Ishikawa (cell line): ENCODE measurements around the gene COL15A1.
A peak's percentile ranks its signal among the peaks of the same experiment; 100 is the strongest.

Experiments
- CEBPB ChIP-seq: IDR thresholded peaks from 2 replicates; pipeline ENCODE4 v1.6.1; 2012
- CREB1 ChIP-seq: IDR thresholded peaks from 2 replicates; pipeline ENCODE4 v1.6.1; 2012; ENCODE audit warnings: low read depth
- EGR1 ChIP-seq: IDR thresholded peaks from 2 replicates; pipeline ENCODE4 v1.6.1; 2012
- EP300 ChIP-seq: IDR thresholded peaks from 2 replicates; pipeline ENCODE4 v1.6.1; 2012; ENCODE audit warnings: borderline replicate concordance
- FOXM1 ChIP-seq: IDR thresholded peaks from 2 replicates; pipeline ENCODE4 v1.6.1; 2012; ENCODE audit warnings: low read depth, borderline replicate concordance
- NFIC ChIP-seq: IDR thresholded peaks from 2 replicates; pipeline ENCODE4 v1.6.1; 2012
- RAD21 ChIP-seq: IDR thresholded peaks from 2 replicates; pipeline ENCODE4 v1.6.1; 2012; ENCODE audit warnings: low read depth
- TAF1 ChIP-seq: IDR thresholded peaks from 2 replicates; pipeline ENCODE4 v1.6.1; 2012; ENCODE audit warnings: low read depth, mild to moderate bottlenecking
- TCF12 ChIP-seq: IDR thresholded peaks from 2 replicates; pipeline ENCODE4 v1.6.1; 2012; ENCODE audit warnings: low read depth
- TEAD4 ChIP-seq: IDR thresholded peaks from 2 replicates; pipeline ENCODE4 v1.6.1; 2012
- YY1 ChIP-seq: IDR thresholded peaks from 2 replicates; pipeline ENCODE4 v1.6.1; 2012; ENCODE audit warnings: low read depth
- ZBTB7A ChIP-seq: IDR thresholded peaks from 2 replicates; pipeline ENCODE4 v1.6.1; 2012; ENCODE audit warnings: low read depth
- TF ChIP-seq, protein P1 (sequence below): IDR thresholded peaks from 2 replicates; pipeline ENCODE4 v1.6.1; 2012
- TF ChIP-seq, protein P2 (sequence below): IDR thresholded peaks from 2 replicates; pipeline ENCODE4 v1.6.1; 2012
- TF ChIP-seq, protein P3 (sequence below): IDR thresholded peaks from 2 replicates; pipeline ENCODE4 v1.6.1; 2012; ENCODE audit warnings: low read depth, mild to moderate bottlenecking

Gene COL15A1

DNA sequence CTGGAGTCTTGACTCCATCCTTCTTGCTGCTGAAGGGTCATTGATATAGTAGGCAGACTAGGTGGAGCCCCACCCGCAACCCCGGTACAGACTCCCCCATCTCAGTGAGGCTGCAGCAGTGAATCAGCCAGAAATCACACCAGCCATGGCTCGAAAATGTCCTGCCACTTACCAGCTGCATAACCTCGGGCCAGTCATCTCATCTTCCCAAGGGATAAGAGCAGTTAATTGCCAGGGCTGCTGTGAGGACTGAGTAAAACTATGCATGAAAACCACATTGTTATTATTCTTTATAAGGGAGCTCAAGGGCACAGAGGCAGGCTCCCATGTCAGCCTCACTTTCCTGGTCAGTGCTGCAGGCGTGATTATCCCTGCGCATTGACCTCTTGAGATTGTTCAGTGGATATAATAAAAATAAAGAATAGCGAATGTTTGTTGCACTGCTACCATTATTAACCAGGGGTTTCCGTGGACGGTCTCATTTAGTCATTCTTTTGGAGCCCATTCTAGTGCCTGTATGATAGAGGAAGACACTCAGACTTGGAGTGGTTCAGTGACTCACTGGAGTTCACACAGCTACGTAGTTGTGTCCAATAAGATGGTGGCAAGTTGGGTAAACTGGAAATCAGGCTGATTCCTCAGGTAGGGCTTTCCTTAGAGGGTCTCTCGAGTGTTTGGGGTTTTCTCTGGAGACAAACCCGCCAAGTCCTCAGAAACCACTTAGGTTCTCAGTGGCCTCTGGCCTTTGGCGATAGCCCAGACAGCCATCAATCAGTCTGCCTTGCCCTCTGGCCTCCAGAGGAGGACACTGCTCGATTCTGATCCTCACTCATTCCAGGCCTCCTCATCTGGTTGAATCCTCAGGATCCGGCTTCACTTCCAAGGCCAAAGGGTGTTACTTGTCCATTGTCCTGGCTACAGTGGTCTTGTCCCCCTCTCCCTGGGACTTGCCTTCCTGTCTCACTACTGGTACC is 39.9 kb downstream of the COL15A1 start:
- TF ChIP-seq ZBTB7A = no peak
- no peak for TF ChIP-seq EP300
- no peak for TF ChIP-seq TAF1
- TF ChIP-seq, protein P1, sequence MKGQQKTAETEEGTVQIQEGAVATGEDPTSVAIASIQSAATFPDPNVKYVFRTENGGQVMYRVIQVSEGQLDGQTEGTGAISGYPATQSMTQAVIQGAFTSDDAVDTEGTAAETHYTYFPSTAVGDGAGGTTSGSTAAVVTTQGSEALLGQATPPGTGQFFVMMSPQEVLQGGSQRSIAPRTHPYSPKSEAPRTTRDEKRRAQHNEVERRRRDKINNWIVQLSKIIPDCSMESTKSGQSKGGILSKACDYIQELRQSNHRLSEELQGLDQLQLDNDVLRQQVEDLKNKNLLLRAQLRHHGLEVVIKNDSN = no peak
- TF ChIP-seq TEAD4 = no peak
- no peak for TF ChIP-seq NFIC
- TF ChIP-seq RAD21 = no peak
- no peak for TF ChIP-seq FOXM1
- no peak for TF ChIP-seq CEBPB
- no peak for TF ChIP-seq EGR1
- TF ChIP-seq CREB1 = no peak
- TF ChIP-seq TCF12 = no peak
- TF ChIP-seq, protein P2, sequence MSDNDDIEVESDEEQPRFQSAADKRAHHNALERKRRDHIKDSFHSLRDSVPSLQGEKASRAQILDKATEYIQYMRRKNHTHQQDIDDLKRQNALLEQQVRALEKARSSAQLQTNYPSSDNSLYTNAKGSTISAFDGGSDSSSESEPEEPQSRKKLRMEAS = no peak
- TF ChIP-seq, protein P3, sequence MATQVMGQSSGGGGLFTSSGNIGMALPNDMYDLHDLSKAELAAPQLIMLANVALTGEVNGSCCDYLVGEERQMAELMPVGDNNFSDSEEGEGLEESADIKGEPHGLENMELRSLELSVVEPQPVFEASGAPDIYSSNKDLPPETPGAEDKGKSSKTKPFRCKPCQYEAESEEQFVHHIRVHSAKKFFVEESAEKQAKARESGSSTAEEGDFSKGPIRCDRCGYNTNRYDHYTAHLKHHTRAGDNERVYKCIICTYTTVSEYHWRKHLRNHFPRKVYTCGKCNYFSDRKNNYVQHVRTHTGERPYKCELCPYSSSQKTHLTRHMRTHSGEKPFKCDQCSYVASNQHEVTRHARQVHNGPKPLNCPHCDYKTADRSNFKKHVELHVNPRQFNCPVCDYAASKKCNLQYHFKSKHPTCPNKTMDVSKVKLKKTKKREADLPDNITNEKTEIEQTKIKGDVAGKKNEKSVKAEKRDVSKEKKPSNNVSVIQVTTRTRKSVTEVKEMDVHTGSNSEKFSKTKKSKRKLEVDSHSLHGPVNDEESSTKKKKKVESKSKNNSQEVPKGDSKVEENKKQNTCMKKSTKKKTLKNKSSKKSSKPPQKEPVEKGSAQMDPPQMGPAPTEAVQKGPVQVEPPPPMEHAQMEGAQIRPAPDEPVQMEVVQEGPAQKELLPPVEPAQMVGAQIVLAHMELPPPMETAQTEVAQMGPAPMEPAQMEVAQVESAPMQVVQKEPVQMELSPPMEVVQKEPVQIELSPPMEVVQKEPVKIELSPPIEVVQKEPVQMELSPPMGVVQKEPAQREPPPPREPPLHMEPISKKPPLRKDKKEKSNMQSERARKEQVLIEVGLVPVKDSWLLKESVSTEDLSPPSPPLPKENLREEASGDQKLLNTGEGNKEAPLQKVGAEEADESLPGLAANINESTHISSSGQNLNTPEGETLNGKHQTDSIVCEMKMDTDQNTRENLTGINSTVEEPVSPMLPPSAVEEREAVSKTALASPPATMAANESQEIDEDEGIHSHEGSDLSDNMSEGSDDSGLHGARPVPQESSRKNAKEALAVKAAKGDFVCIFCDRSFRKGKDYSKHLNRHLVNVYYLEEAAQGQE = no peak
- no peak for TF ChIP-seq YY1

DNA sequence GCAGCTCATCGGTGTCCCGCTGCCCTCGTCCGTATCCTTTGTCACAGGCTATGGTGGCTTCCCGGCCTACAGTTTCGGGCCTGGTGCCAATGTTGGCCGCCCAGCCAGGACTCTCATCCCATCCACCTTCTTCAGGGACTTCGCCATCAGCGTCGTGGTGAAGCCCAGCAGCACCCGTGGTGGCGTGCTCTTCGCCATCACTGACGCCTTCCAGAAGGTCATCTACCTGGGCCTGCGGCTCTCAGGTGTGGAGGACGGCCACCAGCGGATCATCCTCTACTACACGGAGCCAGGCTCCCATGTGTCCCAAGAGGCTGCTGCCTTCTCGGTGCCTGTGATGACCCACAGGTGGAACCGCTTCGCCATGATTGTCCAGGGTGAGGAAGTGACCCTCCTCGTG is 41.9 kb downstream of the COL15A1 start:
- TF ChIP-seq TAF1 = no peak
- TF ChIP-seq CEBPB = no peak
- TF ChIP-seq NFIC = no peak
- no peak for TF ChIP-seq CREB1
- TF ChIP-seq, protein P2 = no peak
- no peak for TF ChIP-seq TCF12
- TF ChIP-seq EGR1 = no peak
- TF ChIP-seq ZBTB7A = no peak
- TF ChIP-seq, protein P3 = no peak
- no peak for TF ChIP-seq FOXM1

DNA sequence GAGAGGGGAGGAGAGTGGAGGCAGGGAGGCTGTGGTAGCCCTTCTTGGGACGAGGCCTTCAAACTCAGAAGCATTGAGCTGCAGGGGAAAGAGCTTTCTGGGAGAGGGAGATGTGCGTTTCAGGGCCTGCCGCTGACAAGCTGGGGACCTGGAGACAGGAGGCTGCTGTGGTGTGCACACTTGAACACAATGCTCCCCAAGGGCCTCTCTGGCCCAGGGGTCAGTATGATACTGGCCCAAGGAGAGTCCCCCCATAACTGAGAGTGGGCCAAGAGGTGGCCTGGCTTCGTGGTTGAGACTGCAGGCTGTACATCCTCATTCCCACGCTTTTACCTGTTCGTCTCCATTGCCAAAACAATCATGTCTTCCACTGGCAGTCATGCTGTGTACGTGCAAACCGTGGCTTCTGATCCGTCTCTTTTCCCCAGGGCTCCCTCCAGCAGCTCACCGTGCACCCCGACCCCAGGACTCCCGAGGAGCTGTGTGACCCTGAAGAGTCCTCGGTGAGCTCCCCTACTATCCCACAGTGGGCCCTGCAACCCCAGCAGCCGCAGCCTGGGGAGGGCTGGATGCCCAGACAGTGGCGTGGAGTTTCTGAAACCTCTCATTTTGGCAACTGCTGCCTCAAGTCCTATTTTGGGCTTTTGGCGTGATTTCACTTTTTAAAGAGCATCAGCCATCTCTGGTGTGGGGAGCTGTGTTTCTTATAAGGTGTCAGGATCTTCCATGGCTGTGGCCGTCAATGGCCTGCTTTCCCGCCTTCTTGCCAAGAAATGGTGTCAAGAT is 43.4 kb downstream of the COL15A1 start:
- TF ChIP-seq ZBTB7A = no peak
- no peak for TF ChIP-seq CEBPB
- no peak for TF ChIP-seq EGR1
- no peak for TF ChIP-seq YY1
- TF ChIP-seq TEAD4 = no peak
- TF ChIP-seq TCF12 = no peak
- TF ChIP-seq EP300 = no peak
- TF ChIP-seq, protein P2 = no peak
- no peak for TF ChIP-seq RAD21
- no peak for TF ChIP-seq TAF1
- TF ChIP-seq NFIC = no peak
- TF ChIP-seq FOXM1 = no peak

DNA sequence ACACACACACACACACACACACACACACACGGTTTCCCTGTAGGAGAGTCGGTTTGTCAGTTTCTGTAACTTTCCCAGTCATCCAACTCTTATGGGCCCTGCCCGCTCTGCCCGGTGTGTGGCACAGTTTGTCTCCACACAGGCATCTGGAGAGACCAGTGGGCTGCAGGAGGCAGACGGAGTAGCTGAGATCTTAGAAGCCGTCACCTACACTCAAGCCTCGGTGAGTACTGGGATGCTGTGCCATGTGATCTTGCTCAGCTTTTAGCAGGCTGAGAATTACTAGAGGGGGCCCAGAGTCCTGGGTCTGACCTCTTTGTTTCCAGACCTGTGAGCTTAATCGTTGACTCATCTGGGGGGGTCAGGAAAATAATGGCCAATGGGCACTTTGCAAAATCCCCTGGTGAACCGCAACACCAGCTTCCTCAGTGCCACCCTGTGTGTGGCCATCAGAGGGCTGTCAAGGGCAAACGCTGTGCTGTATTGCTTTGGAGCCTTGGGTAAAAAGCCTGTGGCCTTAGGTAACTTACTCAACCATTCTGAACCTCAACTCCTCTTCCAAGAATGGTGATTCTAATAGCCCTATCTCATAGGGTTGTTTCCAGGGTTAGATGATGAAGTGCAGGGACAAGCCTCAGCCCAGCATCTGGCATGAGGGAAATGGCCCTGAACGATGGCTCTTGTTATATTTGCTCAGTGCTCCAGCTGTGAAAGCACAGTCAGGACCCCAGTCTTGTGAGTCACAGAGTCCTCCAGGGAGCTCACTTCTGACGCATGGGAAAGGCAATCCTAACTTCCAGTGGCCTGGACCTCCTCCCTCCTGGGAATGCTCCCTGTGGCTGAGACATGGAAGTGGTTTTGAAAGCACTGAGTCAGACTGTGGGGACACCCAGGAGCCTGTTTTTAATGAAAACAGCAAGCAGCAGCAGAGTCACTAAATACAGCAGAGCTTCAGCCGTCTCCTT is 45.6 kb downstream of the COL15A1 start:
- TF ChIP-seq RAD21 (peak; percentile 10; the same call in 1 of the 2 replicates), CREB1 (no peak)
